Stimulated activated CD4-positive, alpha-beta T cell treated with anti-CD3 and anti-CD28 coated beads, TNF-alpha, amount 100 ng/mL, for 48 hours (primary cell): ENCODE measurements around the gene EML2.
A peak's percentile ranks its signal among the peaks of the same experiment; 100 is the strongest.
"Not testable (repeated sequence)": the region's sequence is repeated elsewhere in the genome, so short reads cannot be mapped to it uniquely, and the experiment has no call there.

Source experiments
- DNase-seq, 3 donors: peaks; one replicate each; pipeline ENCODE4 v3.0.0-alpha.2; 2020; ENCODE audit warnings: low read depth in 3 of 3

EML2 gene

GRCh38 chr19:45638930-45639729 is at the start of gene EML2:
TSS of gene EML2 (minus strand) at chr19:45639397. CDS start at chr19:45639376, 21 bp downstream.
- no peak for DNase-seq

GRCh38 chr19:45687599-45687998 is 48.4 kb upstream of the EML2 start:
- DNase-seq: no peak

GRCh38 chr19:45685045-45685444 is 45.8 kb upstream of the EML2 start:
- not testable (repeated sequence) for DNase-seq

GRCh38 chr19:45682908-45683307 is 43.7 kb upstream of the EML2 start:
- DNase-seq: no peak

- DNase-seq: no peak
These were observed 42.9 kb upstream of the EML2 start for GRCh38 chr19:45682117-45682516.

GRCh38 chr19:45681391-45682015 is 42.3 kb upstream of the EML2 start:
- peak; percentile 68 to 75 (median 70) for DNase-seq

GRCh38 chr19:45677351-45678230 is 38.4 kb upstream of the EML2 start:
- peak; percentile 69 to 91 (median 86) for DNase-seq

- peak in 1 of 3 donors; percentile 37 for DNase-seq
These were observed 37.7 kb upstream of the EML2 start for GRCh38 chr19:45676851-45677263.

GRCh38 chr19:45674946-45675345 is 35.7 kb upstream of the EML2 start:
- DNase-seq: no peak

GRCh38 chr19:45670670-45671453 is 31.7 kb upstream of the EML2 start:
- DNase-seq: peak; percentile 43 to 86 (median 62)

GRCh38 chr19:45668342-45668871 is 29.2 kb upstream of the EML2 start:
- DNase-seq: peak in 1 of 3 donors; percentile 31

- DNase-seq: peak; percentile 48 to 74 (median 70)
These were observed 28.6 kb upstream of the EML2 start, which contains the start of gene GIPR for GRCh38 chr19:45667620-45668341. TSS of gene GIPR (plus strand) at chr19:45668221. CDS start at chr19:45669521, 1,300 bp downstream.

- no peak for DNase-seq
These were observed 25.4 kb upstream of the EML2 start for GRCh38 chr19:45664575-45664974.

GRCh38 chr19:45663800-45664199 is 24.6 kb upstream of the EML2 start:
- no peak for DNase-seq

- no peak for DNase-seq
These were observed 21.4 kb upstream of the EML2 start for GRCh38 chr19:45660636-45661035.

GRCh38 chr19:45659096-45659729 is 20.0 kb upstream of the EML2 start:
- DNase-seq: no peak

- DNase-seq: no peak
These were observed 18.4 kb upstream of the EML2 start for GRCh38 chr19:45657520-45658167.

- no peak for DNase-seq
These were observed 15.9 kb upstream of the EML2 start for GRCh38 chr19:45655073-45655472.

GRCh38 chr19:45653634-45654033 is 14.4 kb upstream of the EML2 start:
- no peak for DNase-seq
